Mesenchymal stem cell (in vitro differentiated cells and primary cell): ENCODE results near the gene CACNA2D2.

Experiments used
- DNase-seq: peaks from one replicate; pipeline ENCODE4 v3.0.0-alpha.2; 2013
- H2AFZ ChIP-seq: one replicate; pipeline ENCODE4 v1.6.1; 2013; ENCODE audit warnings: low read depth, mild to moderate bottlenecking, control low read depth, inconsistent platforms, low read length, moderate library complexity
- H2AK5ac ChIP-seq: 2 replicates; pipeline ENCODE4 v1.6.1; 2013; ENCODE audit warnings: low read length, moderate library complexity, mild to moderate bottlenecking, inconsistent platforms; ENCODE audit not compliant: severe bottlenecking
- H2BK120ac ChIP-seq: one replicate; pipeline ENCODE4 v1.6.1; 2013; ENCODE audit warnings: low read depth, mild to moderate bottlenecking, inconsistent platforms, low read length, moderate library complexity
- H2BK12ac ChIP-seq, 2 experiments: one replicate each; pipeline ENCODE4 v1.6.1; 2013; ENCODE audit warnings: inconsistent platforms in 2 of 2, low read length in 2 of 2, mild to moderate bottlenecking in 2 of 2, moderate library complexity in 2 of 2, control low read depth in 1 of 2
- H2BK15ac ChIP-seq: one replicate; pipeline ENCODE4 v1.6.1; 2013; ENCODE audit warnings: mild to moderate bottlenecking, low read depth, inconsistent platforms; ENCODE audit not compliant: poor library complexity, severe bottlenecking
- H2BK5ac ChIP-seq: 2 replicates; pipeline ENCODE4 v1.6.1; 2013; ENCODE audit warnings: low read depth, mild to moderate bottlenecking, low read length, control low read depth, inconsistent platforms; ENCODE audit not compliant: poor library complexity, severe bottlenecking
- H3K14ac ChIP-seq, 2 experiments: one replicate each; pipeline ENCODE4 v1.6.1; 2013; ENCODE audit warnings: inconsistent platforms in 2 of 2, low read length in 2 of 2, control low read depth in 1 of 2, mild to moderate bottlenecking in 1 of 2, moderate library complexity in 1 of 2
- H3K18ac ChIP-seq, 2 experiments: one replicate each; pipeline ENCODE4 v1.6.1; 2013; ENCODE audit warnings: inconsistent platforms in 2 of 2, low read length in 2 of 2, control low read depth in 1 of 2, low read depth in 1 of 2, mild to moderate bottlenecking in 1 of 2
- H3K23ac ChIP-seq, 2 experiments: one replicate each; pipeline ENCODE4 v1.6.1; 2013; ENCODE audit warnings: inconsistent platforms in 2 of 2, low read length in 2 of 2, mild to moderate bottlenecking in 2 of 2, moderate library complexity in 2 of 2, control low read depth in 1 of 2
- H3K27ac ChIP-seq: 2 replicates; pipeline ENCODE4 v1.5.1; 2013; ENCODE audit warnings: mild to moderate bottlenecking, moderate library complexity, low read length, control low read depth, inconsistent platforms; ENCODE audit not compliant: poor library complexity, severe bottlenecking
- H3K27me3 ChIP-seq, 2 experiments: 2 replicates each; pipeline versions ENCODE4 v1.6.1 to v1.7.0; 2013; ENCODE audit warnings: low read length in 2 of 2, mild to moderate bottlenecking in 2 of 2, moderate library complexity in 2 of 2, control low read depth in 1 of 2, inconsistent platforms in 1 of 2; ENCODE audit not compliant: control insufficient read depth in 1 of 2, insufficient read depth in 1 of 2
- H3K36me3 ChIP-seq, 2 experiments: 2 replicates each; pipeline versions ENCODE4 v1.6.1 to v1.7.0; 2013; ENCODE audit warnings: low read length in 2 of 2, control low read depth in 1 of 2, inconsistent platforms in 1 of 2, low read depth in 1 of 2, mild to moderate bottlenecking in 1 of 2; ENCODE audit not compliant: insufficient read depth in 2 of 2, control insufficient read depth in 1 of 2
- H3K4ac ChIP-seq, 2 experiments: one replicate each; pipeline ENCODE4 v1.6.1; 2013; ENCODE audit warnings: inconsistent platforms in 2 of 2, low read length in 2 of 2, mild to moderate bottlenecking in 2 of 2, moderate library complexity in 2 of 2, control low read depth in 1 of 2, low read depth in 1 of 2
- H3K4me1 ChIP-seq: 2 replicates; pipeline ENCODE4 v1.6.1; 2013; ENCODE audit warnings: low read depth, low read length, control low read depth; ENCODE audit not compliant: control insufficient read depth, insufficient read depth
- H3K4me2 ChIP-seq: 2 replicates; pipeline ENCODE4 v1.6.1; 2013; ENCODE audit warnings: low read length, mild to moderate bottlenecking, inconsistent platforms; ENCODE audit not compliant: poor library complexity, severe bottlenecking
- H3K4me3 ChIP-seq, 2 experiments: 2 replicates each; pipeline versions ENCODE4 v1.5.1 to v1.7.0; 2013; ENCODE audit warnings: low read length in 2 of 2, mild to moderate bottlenecking in 2 of 2, control low read depth in 1 of 2, low read depth in 1 of 2; ENCODE audit not compliant: insufficient read depth in 1 of 2
- H3K79me1 ChIP-seq: replicated peaks from 2 replicates; pipeline ENCODE4 v1.6.1; 2013; ENCODE audit warnings: mild to moderate bottlenecking, control low read depth, low read length, inconsistent platforms; ENCODE audit not compliant: poor library complexity, severe bottlenecking
- H3K9ac ChIP-seq: 2 replicates; pipeline ENCODE4 v1.7.0; 2013; ENCODE audit warnings: mild to moderate bottlenecking, low read length, moderate library complexity
- H3K9me3 ChIP-seq: 2 replicates; pipeline ENCODE4 v1.7.0; 2013; ENCODE audit warnings: mild to moderate bottlenecking, low read length; ENCODE audit not compliant: control insufficient read depth
- H4K8ac ChIP-seq: one replicate; pipeline ENCODE4 v1.6.1; 2013; ENCODE audit warnings: inconsistent platforms, mild to moderate bottlenecking, low read length, moderate library complexity
- H4K91ac ChIP-seq: one replicate; pipeline ENCODE4 v1.6.1; 2013; ENCODE audit warnings: mild to moderate bottlenecking, low read length, inconsistent platforms
- WGBS: methylation state at CpG from one replicate; pipeline ENCODE4 v1.1.7; 2013; ENCODE audit warnings: mixed read lengths; 5-methylcytosine and 5-hydroxymethylcytosine counted together

The CACNA2D2 gene

GRCh38 chr3:50383750-50384149, 119.7 kb downstream of the CACNA2D2 start:
- Histone ChIP-seq H3K79me1 (no peaks in the 10 kb centered on the region), H2BK5ac (no peak overlapping the region), H3K4me2 (no peak overlapping the region), H3K36me3 (no peaks in the 10 kb centered on the region), H3K4me1 (peaks cover 17% of the 10 kb centered on the region), H2AK5ac (no peak overlapping the region), H3K18ac (no peak overlapping the region), H3K9me3 (no peaks in the 10 kb centered on the region), H3K9ac (no peak overlapping the region), H2BK12ac (no peak overlapping the region), H2AFZ (no peak overlapping the region), H4K8ac (no peak overlapping the region), H2BK120ac (no peak overlapping the region), H3K4me3 (no peak overlapping the region), H3K27ac (no peak overlapping the region), H2BK15ac (no peak overlapping the region), H3K4ac (no peak overlapping the region), H3K14ac (no peak overlapping the region), H3K27me3 (peaks cover 19 to 63% of the 10 kb centered on the region in 2 experiments), H3K23ac (no peak overlapping the region), H4K91ac (no peak overlapping the region)
- DNase-seq: no peak
- WGBS: 80% methylated on average over 6 of the region's 6 CpGs

DNA sequence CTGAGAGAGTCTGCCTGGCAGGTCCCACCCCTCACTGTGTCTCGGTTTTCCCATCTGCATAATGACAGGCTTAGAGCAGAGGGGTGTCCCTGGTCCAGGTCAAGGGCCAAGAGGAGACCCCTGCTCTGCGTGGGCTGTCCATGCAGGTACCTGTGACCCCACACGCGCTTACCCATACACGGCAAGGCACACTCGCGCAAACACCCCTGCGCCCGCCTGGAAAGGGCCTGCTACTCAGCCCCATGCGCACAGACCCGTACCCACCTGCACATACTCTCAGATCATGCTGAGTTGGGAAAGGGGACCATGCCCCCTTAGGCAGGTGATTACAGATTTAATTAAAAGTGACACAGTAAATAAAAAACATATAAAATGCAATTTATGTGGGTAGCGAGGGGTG, 120.7 kb downstream of the CACNA2D2 start:
- no peak overlapping the region for H2BK12ac ChIP-seq
- H3K18ac ChIP-seq: no peak overlapping the region
- H2AK5ac ChIP-seq: no peak overlapping the region
- H3K36me3 ChIP-seq: no peaks in the 10 kb centered on the region
- H3K9ac ChIP-seq: no peak overlapping the region
- H3K79me1 ChIP-seq: no peaks in the 10 kb centered on the region
- no peak overlapping the region for H4K91ac ChIP-seq
- no peak overlapping the region for H3K4ac ChIP-seq
- 88% methylated on average over 10 of the region's 12 CpGs for WGBS
- H3K14ac ChIP-seq: no peak overlapping the region
- H2BK15ac ChIP-seq: no peak overlapping the region
- H2BK5ac ChIP-seq: no peak overlapping the region
- no peak overlapping the region for H3K4me3 ChIP-seq
- H3K4me2 ChIP-seq: no peak overlapping the region
- H4K8ac ChIP-seq: no peak overlapping the region
- H3K9me3 ChIP-seq: no peaks in the 10 kb centered on the region
- no peak for DNase-seq
- peaks cover 19 to 54% of the 10 kb centered on the region in 2 experiments for H3K27me3 ChIP-seq
- H2BK120ac ChIP-seq: no peak overlapping the region
- peaks cover 8% of the 10 kb centered on the region for H3K4me1 ChIP-seq
- no peak overlapping the region for H3K27ac ChIP-seq
- no peak overlapping the region for H2AFZ ChIP-seq
- H3K23ac ChIP-seq: no peak overlapping the region

GRCh38 chr3:50381383-50381782, 122.1 kb downstream of the CACNA2D2 start:
- no peak overlapping the region for H3K4me3 ChIP-seq
- DNase-seq: no peak
- H2BK5ac ChIP-seq: no peak overlapping the region
- H2AFZ ChIP-seq: no peak overlapping the region
- H3K23ac ChIP-seq: no peak overlapping the region
- H3K18ac ChIP-seq: no peak overlapping the region
- H3K27ac ChIP-seq: no peak overlapping the region
- no peak overlapping the region for H2BK120ac ChIP-seq
- H4K8ac ChIP-seq: no peak overlapping the region
- H3K14ac ChIP-seq: no peak overlapping the region
- WGBS: 76% methylated on average over 4 of the region's 4 CpGs
- no peaks in the 10 kb centered on the region for H3K9me3 ChIP-seq
- no peak overlapping the region for H2BK12ac ChIP-seq
- no peak overlapping the region for H4K91ac ChIP-seq
- no peak overlapping the region for H2AK5ac ChIP-seq
- H3K4me1 ChIP-seq: peaks cover 2% of the 10 kb centered on the region
- H3K36me3 ChIP-seq: no peaks in the 10 kb centered on the region
- H3K4ac ChIP-seq: no peak overlapping the region
- H3K27me3 ChIP-seq: peaks cover 19 to 47% of the 10 kb centered on the region in 2 experiments
- H3K9ac ChIP-seq: no peak overlapping the region
- H3K79me1 ChIP-seq: no peaks in the 10 kb centered on the region
- no peak overlapping the region for H2BK15ac ChIP-seq
- no peak overlapping the region for H3K4me2 ChIP-seq

GRCh38 chr3:50380405-50381085, 122.9 kb downstream of the CACNA2D2 start:
- H3K36me3 ChIP-seq: no peaks in the 10 kb centered on the region
- no peak overlapping the region for H3K4me2 ChIP-seq
- no peaks in the 10 kb centered on the region for H3K9me3 ChIP-seq
- H3K18ac ChIP-seq: no peak overlapping the region
- no peak overlapping the region for H3K9ac ChIP-seq
- no peak overlapping the region for H2AFZ ChIP-seq
- H3K79me1 ChIP-seq: no peaks in the 10 kb centered on the region
- H2BK12ac ChIP-seq: no peak overlapping the region
- no peak overlapping the region for H2BK15ac ChIP-seq
- WGBS: 81% methylated on average over 15 of the region's 17 CpGs
- no peak overlapping the region for H3K23ac ChIP-seq
- no peak overlapping the region for H2AK5ac ChIP-seq
- peaks cover 26 to 54% of the 10 kb centered on the region in 2 experiments for H3K27me3 ChIP-seq
- H3K4me1 ChIP-seq: peaks cover 2% of the 10 kb centered on the region
- no peak overlapping the region for H3K4ac ChIP-seq
- no peak overlapping the region for H2BK5ac ChIP-seq
- no peak overlapping the region for H4K91ac ChIP-seq
- no peak overlapping the region for H3K14ac ChIP-seq
- H3K4me3 ChIP-seq: no peak overlapping the region
- no peak for DNase-seq
- no peak overlapping the region for H2BK120ac ChIP-seq
- no peak overlapping the region for H3K27ac ChIP-seq
- H4K8ac ChIP-seq: no peak overlapping the region
